ENCODE data around the gene STYXL2.

STYXL2 gene

GRCh38 chr1:167093846-167094516 lies at the start of gene STYXL2:
Gene STYXL2 (plus strand): TSS chr1:167094075. CDS start chr1:167094850, 775 bp downstream.
- no peak for DNase-seq (ENCODE audit: extremely low read depth, low read depth)
- no peak for TF ChIP-seq CTCF (IDR thresholded peaks at IDR 0.05; ENCODE audit: low read depth, low read length)

GRCh38 chr1:167051907-167052306 lies 42.0 kb upstream of the STYXL2 start:
- TF ChIP-seq CTCF (IDR thresholded peaks at IDR 0.05; ENCODE audit: low read depth, low read length): no peak
- no peak for DNase-seq (ENCODE audit: extremely low read depth, low read depth)

- no peak for DNase-seq (ENCODE audit: extremely low read depth, low read depth)
Measured at GRCh38 chr1:167052389-167052788, 41.5 kb upstream of the STYXL2 start.

GRCh38 chr1:167054531-167054930 lies 39.3 kb upstream of the STYXL2 start:
- no peak for TF ChIP-seq CTCF (IDR thresholded peaks at IDR 0.05; ENCODE audit: low read depth, low read length)
- DNase-seq (ENCODE audit: extremely low read depth, low read depth): no peak

More at GRCh38 chr1:167052389-167052788, 41.5 kb upstream of the STYXL2 start:
- TF ChIP-seq CTCF (IDR thresholded peaks at IDR 0.05; ENCODE audit: low read depth, low read length): peak; percentile 38

- no peak for DNase-seq (ENCODE audit: extremely low read depth, low read depth)
- no peak for TF ChIP-seq CTCF (IDR thresholded peaks at IDR 0.05; ENCODE audit: low read depth, low read length)
Measured at GRCh38 chr1:167054946-167055630, 38.8 kb upstream of the STYXL2 start.

GRCh38 chr1:167056529-167057231 lies 37.2 kb upstream of the STYXL2 start:
- no peak for TF ChIP-seq CTCF (IDR thresholded peaks at IDR 0.05; ENCODE audit: low read depth, low read length)
- DNase-seq (ENCODE audit: extremely low read depth, low read depth): no peak

- TF ChIP-seq CTCF (IDR thresholded peaks at IDR 0.05; ENCODE audit: low read depth, low read length): peak; percentile 12
- DNase-seq (ENCODE audit: extremely low read depth, low read depth): no peak
Measured at GRCh38 chr1:167057241-167057688, 36.6 kb upstream of the STYXL2 start.

Data from AG09319 (cell line).